HUES6 (cell line): ENCODE results near the gene NINJ1.
"Not testable (repeated sequence)": the region's sequence is repeated elsewhere in the genome, so short reads cannot be mapped to it uniquely, and the experiment has no call there.

Experiments
- H3K27ac ChIP-seq: 2 replicates; pipeline ENCODE4 v1.7.0; 2013; ENCODE audit warnings: low read depth, mild to moderate bottlenecking, low read length, inconsistent platforms
- H3K27me3 ChIP-seq: 2 replicates; pipeline ENCODE4 v1.6.1; 2013; ENCODE audit warnings: low read length; ENCODE audit not compliant: control insufficient read depth, insufficient read depth
- H3K36me3 ChIP-seq: 2 replicates; pipeline ENCODE4 v1.6.1; 2013; ENCODE audit warnings: low read length; ENCODE audit not compliant: control insufficient read depth, insufficient read depth
- H3K4me1 ChIP-seq: 2 replicates; pipeline ENCODE4 v1.6.1; 2013; ENCODE audit warnings: low read length; ENCODE audit not compliant: control insufficient read depth, insufficient read depth
- H3K4me3 ChIP-seq: 2 replicates; pipeline ENCODE4 v1.5.1; 2013; ENCODE audit warnings: low read depth, low read length
- H3K9ac ChIP-seq: one replicate; pipeline ENCODE4 v1.6.1; 2013; ENCODE audit warnings: mild to moderate bottlenecking, low read length
- H3K9me3 ChIP-seq: 2 replicates; pipeline ENCODE4 v1.6.1; 2013; ENCODE audit warnings: low read depth, low read length; ENCODE audit not compliant: control insufficient read depth, insufficient read depth

The NINJ1 gene

DNA sequence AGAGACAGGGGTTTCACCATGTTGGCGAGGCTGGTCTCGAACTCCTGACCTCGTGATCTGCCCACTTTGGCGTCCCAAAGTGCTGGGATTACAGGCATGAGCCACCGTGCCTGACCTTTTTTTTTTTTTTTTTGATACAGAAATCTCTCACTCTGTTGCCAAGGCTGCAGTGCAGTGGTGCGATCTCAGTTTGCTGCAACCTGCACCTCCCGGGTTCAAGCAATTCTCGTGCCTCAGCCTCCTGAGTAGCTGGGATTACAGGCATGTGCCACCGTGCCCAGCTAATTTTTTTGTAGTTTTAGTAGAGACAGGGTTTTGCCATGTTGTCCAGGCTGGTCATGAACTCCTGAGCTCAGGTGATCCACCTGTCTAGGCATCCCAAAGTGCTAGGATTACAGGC, 16.5 kb downstream of the NINJ1 start:
- not testable (repeated sequence) for H3K36me3 ChIP-seq, H3K27ac ChIP-seq, H3K9me3 ChIP-seq, H3K9ac ChIP-seq, H3K27me3 ChIP-seq, H3K4me3 ChIP-seq
- peaks cover 26% of the 10 kb centered on the region for H3K4me1 ChIP-seq

DNA sequence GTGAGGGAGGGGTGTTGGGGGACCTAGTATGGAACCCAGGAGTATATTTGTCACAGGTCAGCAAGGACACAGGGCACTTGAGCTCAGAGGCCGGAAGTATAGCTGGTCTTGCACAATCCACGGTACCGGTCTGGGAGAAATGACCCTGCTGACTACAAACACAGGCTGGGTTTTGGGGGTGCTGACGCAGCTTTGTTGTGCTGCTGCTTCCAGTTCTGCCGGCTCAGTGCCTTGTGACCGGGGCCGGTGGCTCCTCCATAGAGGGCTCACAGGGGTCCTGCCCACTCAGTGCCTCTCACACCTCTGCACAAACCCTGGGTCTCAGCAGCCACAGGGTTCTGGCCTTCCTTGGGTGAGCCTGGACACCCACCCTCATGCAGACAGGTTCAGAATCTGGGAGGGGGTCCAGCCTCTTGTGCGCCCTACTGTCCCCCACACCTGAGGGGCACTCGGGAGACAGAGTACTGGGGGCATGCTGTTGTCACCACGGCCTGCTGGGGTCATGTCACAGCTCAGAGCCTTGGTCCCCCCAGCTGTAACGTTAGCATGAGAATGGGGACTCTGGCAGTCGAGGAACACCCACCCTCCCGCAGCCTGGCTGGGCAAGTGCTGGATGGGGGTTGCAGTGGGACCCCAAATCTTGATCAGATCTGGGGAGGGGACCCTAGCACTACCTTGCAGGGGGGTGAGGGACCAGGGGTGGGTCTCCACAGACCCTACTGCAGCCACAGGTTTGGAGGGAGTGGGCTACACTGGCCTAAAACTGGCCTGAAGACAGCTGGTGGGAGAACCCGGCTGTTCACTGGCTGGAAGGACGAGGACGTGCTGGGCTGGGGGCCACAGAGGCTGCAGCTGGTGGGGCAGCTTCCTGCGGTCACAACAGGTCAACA, 17.7 kb downstream of the NINJ1 start:
- peaks cover 26% of the 10 kb centered on the region for H3K4me1 ChIP-seq
- no peak overlapping the region for H3K4me3 ChIP-seq
- H3K9me3 ChIP-seq: no peaks in the 10 kb centered on the region
- no peak overlapping the region for H3K9ac ChIP-seq
- no peaks in the 10 kb centered on the region for H3K27me3 ChIP-seq
- H3K36me3 ChIP-seq: peaks cover 4% of the 10 kb centered on the region; the same call in 1 of the 2 replicates
- no peak overlapping the region for H3K27ac ChIP-seq

DNA sequence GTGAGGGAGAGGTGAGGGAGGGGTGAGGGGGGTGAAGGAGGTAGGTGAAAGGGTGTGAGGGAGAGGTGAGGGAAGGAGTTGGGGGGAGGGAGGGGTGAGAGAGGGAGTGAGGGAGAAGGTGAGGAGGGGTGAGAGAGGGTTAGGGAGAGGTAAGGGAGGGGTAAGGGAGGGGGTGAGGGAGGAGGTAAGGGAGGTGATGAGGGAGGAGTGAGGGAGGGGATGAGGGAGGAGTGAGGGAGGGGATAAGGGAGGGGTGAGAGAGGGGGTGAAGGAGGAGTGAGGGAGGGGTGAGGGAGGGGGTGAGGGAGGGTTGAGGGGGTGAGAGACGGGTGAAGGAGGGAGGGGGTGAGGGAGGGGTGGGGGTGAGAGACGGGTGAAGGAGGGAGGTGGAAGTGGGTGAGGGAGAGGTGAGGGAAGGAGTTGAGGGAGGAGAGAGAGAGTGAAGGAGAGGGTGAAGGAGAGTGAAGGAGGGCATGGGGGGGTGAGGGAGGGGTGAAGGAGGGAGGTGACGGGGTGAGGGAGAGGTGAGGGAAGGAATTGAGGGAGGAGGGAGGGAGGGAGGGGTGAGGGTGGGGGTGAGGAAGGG, 18.5 kb downstream of the NINJ1 start:
- no peak overlapping the region for H3K9ac ChIP-seq
- no peaks in the 10 kb centered on the region for H3K9me3 ChIP-seq
- H3K4me1 ChIP-seq: peaks cover 26% of the 10 kb centered on the region
- H3K4me3 ChIP-seq: no peak overlapping the region
- no peak overlapping the region for H3K27ac ChIP-seq
- no peaks in the 10 kb centered on the region for H3K27me3 ChIP-seq
- no peaks in the 10 kb centered on the region for H3K36me3 ChIP-seq

DNA sequence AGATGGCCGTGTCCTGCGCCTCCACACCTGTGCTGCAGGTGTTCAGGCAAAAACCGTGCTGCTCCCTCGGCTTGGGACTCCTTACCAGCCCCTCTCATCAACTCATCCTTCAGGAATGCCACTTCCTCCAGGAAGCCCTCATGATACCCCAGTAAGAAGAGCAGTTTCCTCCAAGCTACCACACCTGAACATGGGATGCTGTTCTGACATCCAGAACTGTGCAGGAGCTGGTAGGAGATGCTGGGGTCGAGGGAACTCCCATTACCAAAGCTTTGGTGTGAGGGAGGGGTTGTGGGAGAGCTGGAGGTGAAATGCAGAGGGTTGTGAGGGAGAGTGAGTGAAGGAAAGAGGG, 19.1 kb downstream of the NINJ1 start:
- Histone ChIP-seq H3K36me3 (no peaks in the 10 kb centered on the region), H3K4me1 (peaks cover 23% of the 10 kb centered on the region), H3K27me3 (no peaks in the 10 kb centered on the region), H3K27ac (no peak overlapping the region), H3K9ac (no peak overlapping the region), H3K9me3 (no peaks in the 10 kb centered on the region), H3K4me3 (no peak overlapping the region)

DNA sequence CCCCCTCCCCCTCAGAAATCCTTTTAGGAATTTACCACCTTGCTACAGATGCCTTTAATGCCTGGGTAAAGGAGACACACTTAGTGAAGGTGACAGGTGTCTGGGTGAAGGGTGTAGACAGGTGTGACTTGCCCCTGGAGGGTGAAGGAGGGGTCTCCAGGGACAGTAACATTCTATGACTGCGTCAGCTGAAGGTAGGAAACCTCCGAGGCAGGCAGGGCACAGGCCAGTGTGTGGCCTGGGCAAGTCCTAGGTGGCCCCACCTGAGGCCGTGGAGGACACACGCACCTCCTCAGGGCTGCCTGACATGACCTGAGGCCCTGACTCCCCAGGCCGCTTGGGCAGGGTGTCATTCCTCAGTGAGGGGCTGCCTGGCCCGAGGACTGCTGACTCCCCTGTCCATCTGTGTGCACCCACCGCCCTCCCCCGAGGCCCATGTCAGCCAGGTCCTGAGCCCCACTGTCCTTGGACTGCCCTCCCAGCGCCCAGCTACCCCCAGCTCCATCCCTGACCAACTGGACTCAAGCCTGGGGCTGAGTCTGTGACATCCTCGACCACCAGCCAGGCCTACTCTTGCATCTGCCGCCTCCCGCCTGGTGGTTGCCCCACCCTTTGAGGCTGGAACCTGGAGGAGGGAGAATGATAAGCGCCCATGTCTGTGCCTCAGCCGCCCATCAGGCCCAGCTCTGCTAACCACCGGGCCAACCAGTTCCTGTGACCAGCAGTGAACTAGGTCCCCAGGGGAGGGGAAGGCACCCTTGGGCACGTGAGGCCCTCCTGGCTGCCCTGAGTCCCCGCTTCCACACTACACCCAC, 19.7 kb downstream of the NINJ1 start:
- no peak overlapping the region for H3K9ac ChIP-seq
- H3K36me3 ChIP-seq: no peaks in the 10 kb centered on the region

DNA sequence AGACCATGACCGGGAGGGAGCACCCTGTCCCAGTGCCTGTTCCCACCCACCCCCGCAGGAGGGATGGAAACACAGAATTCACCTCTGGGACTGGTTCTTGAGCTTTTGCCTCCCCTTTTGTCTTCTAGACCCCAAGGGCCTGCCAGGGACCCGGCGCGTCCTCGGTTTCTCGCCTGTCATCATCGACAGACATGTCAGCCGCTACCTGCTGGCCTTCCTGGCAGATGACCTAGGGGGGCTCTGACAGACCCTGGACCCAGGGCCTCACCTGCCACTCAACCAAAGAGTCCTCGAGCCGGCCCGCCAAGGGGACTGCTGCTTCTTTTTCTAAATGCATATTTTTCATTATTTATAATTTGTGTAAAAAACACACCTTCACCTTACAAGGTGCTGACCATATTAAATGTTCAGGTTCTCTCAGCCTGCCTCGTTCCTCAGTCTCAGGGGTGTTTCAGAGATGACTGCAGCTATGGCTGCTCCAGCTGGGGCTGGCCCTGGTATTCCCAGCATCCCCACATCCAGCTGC, 21.1 kb downstream of the NINJ1 start:
- H3K9me3 ChIP-seq: no peaks in the 10 kb centered on the region
- H3K4me1 ChIP-seq: peaks cover 22% of the 10 kb centered on the region
- H3K27ac ChIP-seq: no peak overlapping the region

More for the DNA sequence above, 19.7 kb downstream of the NINJ1 start:
- peaks cover 22% of the 10 kb centered on the region for H3K4me1 ChIP-seq
- no peak overlapping the region for H3K4me3 ChIP-seq
- no peaks in the 10 kb centered on the region for H3K27me3 ChIP-seq
- no peaks in the 10 kb centered on the region for H3K9me3 ChIP-seq
- no peak overlapping the region for H3K27ac ChIP-seq

DNA sequence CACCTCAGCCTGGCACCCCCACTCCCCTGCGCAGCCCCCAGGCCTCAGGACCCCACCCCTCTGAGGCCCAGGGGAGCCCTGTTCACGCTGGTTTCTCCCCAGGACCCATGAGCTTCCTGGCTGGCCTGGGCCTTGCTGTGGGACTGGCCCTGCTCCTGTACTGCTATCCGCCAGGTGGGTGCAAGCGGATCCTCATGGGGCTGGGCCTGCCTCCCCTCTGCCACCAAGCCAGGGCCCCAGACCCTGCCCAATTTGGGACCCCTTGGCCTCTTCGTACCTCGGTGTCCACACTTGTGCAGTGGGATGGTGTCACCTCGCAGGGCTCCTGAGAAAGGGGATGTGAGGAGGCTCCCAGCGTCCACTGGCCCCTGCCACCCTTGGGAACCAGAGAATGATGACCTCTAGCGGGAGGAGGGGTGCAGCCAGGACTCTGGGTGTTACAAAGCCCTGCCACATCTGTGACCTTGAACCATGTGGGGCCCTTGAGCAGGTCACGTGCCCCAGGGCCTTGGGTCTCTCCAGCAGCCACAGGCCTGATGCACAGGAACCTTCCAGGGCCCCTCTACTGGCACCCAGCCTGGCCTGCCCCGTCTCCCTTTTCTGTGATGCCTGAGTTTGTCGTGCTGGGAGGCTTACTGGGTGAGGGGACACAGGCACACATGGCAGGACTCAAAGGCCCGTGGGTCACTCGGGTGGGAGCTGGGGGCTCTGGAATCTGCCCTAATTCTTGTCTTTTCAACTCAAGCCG, 21.8 kb downstream of the NINJ1 start:
- Histone ChIP-seq H3K9ac (no peak overlapping the region), H3K36me3 (no peaks in the 10 kb centered on the region), H3K4me3 (no peak overlapping the region), H3K9me3 (no peaks in the 10 kb centered on the region), H3K4me1 (peaks cover 22% of the 10 kb centered on the region), H3K27ac (no peak overlapping the region), H3K27me3 (no peaks in the 10 kb centered on the region)

More for the DNA sequence above, 21.1 kb downstream of the NINJ1 start:
- Histone ChIP-seq H3K9ac (no peak overlapping the region), H3K36me3 (no peaks in the 10 kb centered on the region), H3K4me3 (no peak overlapping the region), H3K27me3 (no peaks in the 10 kb centered on the region)

DNA sequence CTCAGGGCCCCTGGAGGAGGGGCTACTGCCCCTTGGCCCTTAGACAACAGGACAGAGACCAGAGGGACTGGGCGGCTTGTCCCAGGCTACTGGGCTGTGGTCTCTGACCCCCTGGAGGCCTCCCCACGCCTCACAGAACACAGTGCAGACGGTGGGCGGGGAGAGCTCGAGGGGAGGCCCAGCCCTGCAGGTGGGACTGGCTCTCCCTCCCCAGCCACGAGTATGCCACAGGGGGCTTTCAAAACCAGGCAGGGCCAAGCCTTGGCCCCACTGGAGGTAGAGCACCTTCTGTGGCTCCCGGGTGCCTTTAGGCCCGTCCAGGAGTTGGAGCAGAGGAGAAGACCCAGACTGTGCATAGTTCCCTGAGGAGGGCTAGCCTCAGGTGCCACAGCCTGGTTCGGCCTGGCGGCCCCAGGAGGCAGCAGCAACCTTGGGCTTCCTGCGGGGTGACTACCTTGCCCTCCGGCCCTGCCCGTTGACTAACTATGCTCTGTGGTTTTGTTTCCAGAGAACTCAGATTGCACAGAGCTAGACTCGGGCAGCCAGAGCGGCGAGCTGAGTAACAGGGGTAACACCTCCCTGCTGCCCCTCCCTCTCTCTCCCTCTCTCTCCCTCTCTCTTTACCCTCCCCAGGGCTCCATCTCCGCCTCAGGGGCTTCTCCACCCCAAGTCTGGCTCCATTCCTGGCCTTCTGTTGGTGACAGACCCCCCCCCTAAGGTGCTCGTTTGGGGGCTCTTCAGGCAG, 22.5 kb downstream of the NINJ1 start:
- Histone ChIP-seq H3K4me1 (peaks cover 19% of the 10 kb centered on the region), H3K9ac (no peak overlapping the region), H3K36me3 (no peaks in the 10 kb centered on the region), H3K9me3 (no peaks in the 10 kb centered on the region), H3K27me3 (no peaks in the 10 kb centered on the region), H3K27ac (no peak overlapping the region), H3K4me3 (no peak overlapping the region)

DNA sequence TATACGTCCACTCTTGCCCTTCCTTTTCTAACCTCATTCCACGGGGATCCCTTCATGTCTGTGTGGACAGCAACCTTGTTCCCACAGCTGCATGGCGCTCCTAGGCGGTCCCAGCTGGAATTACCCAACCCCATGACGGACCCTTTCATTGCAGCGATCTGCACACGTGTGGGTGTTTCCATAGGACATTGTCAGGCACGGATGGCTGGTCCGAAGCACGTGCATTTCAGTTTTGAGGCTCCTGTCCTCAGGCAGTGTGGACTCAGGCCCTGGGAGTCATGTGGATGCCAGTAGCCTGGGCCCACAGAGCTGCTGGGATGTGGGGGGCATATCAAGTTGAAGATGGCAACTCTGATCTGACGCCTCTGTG, 23.1 kb downstream of the NINJ1 start:
- H3K27ac ChIP-seq: no peak overlapping the region
- H3K27me3 ChIP-seq: no peaks in the 10 kb centered on the region
- no peaks in the 10 kb centered on the region for H3K9me3 ChIP-seq
- H3K9ac ChIP-seq: no peak overlapping the region
- peaks cover 14% of the 10 kb centered on the region for H3K4me1 ChIP-seq
- no peak overlapping the region for H3K4me3 ChIP-seq
- no peaks in the 10 kb centered on the region for H3K36me3 ChIP-seq

DNA sequence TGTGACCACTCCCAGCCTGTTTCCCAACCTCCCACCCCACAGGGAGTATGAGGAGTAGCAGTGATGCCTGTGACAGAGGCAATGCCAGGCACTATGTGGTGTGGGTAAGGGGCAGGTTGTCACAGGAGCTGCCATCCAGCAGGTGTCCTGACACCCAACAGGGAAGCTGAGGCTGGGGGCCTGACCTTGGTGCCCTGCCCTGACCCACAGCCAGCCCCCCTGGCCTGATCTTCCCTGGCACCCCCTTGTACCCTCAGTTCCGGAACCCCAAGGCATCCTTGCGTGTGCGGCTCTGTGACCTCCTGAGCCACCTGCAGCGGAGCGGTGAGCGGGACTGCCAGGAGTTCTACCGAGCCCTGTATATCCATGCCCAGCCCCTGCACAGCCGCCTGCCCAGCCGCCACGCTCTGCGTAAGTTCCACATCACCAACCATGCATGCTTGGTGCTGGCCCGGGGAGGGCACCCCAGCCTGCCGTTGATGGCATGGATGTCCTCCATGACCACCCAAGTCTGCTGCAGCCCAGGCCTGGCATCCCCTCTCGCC, 23.7 kb downstream of the NINJ1 start:
- no peak overlapping the region for H3K4me3 ChIP-seq

More for the DNA sequence above, 23.7 kb downstream of the NINJ1 start:
- Histone ChIP-seq H3K27me3 (no peaks in the 10 kb centered on the region), H3K9ac (no peak overlapping the region), H3K36me3 (no peaks in the 10 kb centered on the region), H3K9me3 (no peaks in the 10 kb centered on the region), H3K27ac (no peak overlapping the region), H3K4me1 (peaks cover 13% of the 10 kb centered on the region)
